HFFc6 (cell line): ENCODE measurements around the gene SSBP4. TPM values are rescaled to one million over a fixed set of nuclear protein-coding genes. Genes with fewer than 3 reads are reported as not detected.
A peak's percentile ranks its signal among the peaks of the same experiment; 100 is the strongest.

Experiments
- DNase-seq: peaks from one replicate; pipeline ENCODE4 v3.0.0-alpha.2; 2018
- H3K27ac Mint-ChIP-seq: 2 replicates; pipeline ENCODE4 v1.8.0; 2020; ENCODE audit warnings: mild to moderate bottlenecking, mixed read lengths
- H3K27me3 Mint-ChIP-seq: 2 replicates; pipeline ENCODE4 v1.8.0; 2021; ENCODE audit warnings: mild to moderate bottlenecking, moderate library complexity, mixed read lengths; ENCODE audit not compliant: insufficient read depth
- H3K36me3 Mint-ChIP-seq: 2 replicates; pipeline ENCODE4 v1.8.0; 2021; ENCODE audit warnings: low read depth, mixed read lengths
- H3K4me1 Mint-ChIP-seq: 2 replicates; pipeline ENCODE4 v1.8.0; 2020; ENCODE audit warnings: low read depth, mixed read lengths
- H3K4me3 Mint-ChIP-seq: 2 replicates; pipeline ENCODE4 v1.8.0; 2020; ENCODE audit warnings: mild to moderate bottlenecking, moderate library complexity, mixed read lengths
- H3K9me3 Mint-ChIP-seq: 2 replicates; pipeline ENCODE4 v1.8.0; 2020; ENCODE audit warnings: mild to moderate bottlenecking, mixed read lengths
- total RNA-seq, 6 experiments: library from RNA; stranded (reverse); fragmentation: NEBNext Ultra II Directional; extraction: Animal tissue kit (Norgen Biotek cat#: 25700); gene quantifications; 2 replicates in 1 of 6; 3 replicates in 5 of 6; pipeline ENCODE4 v1.2.3, GENCODE V29; 2021
- TF ChIP-seq, protein P1 (sequence below): fragments of 200-600 bp; sonication (generic); IDR thresholded peaks from 2 replicates; pipeline ENCODE4 v1.5.0; 2021; ENCODE audit warnings: antibody characterized with exemption, mild to moderate bottlenecking

The SSBP4 gene
- total RNA-seq, 6 experiments from 2014 or later = 76.4 to 84.3 (median 80.4) TPM

- no peak overlapping the region for H3K4me3 Mint-ChIP-seq
Measured at GRCh38 chr19:18390065-18390907, 28.9 kb upstream of the SSBP4 start.

GRCh38 chr19:18391509-18392075 is 27.6 kb upstream of the SSBP4 start:
- no peak overlapping the region for H3K4me3 Mint-ChIP-seq
- TF ChIP-seq, protein P1, sequence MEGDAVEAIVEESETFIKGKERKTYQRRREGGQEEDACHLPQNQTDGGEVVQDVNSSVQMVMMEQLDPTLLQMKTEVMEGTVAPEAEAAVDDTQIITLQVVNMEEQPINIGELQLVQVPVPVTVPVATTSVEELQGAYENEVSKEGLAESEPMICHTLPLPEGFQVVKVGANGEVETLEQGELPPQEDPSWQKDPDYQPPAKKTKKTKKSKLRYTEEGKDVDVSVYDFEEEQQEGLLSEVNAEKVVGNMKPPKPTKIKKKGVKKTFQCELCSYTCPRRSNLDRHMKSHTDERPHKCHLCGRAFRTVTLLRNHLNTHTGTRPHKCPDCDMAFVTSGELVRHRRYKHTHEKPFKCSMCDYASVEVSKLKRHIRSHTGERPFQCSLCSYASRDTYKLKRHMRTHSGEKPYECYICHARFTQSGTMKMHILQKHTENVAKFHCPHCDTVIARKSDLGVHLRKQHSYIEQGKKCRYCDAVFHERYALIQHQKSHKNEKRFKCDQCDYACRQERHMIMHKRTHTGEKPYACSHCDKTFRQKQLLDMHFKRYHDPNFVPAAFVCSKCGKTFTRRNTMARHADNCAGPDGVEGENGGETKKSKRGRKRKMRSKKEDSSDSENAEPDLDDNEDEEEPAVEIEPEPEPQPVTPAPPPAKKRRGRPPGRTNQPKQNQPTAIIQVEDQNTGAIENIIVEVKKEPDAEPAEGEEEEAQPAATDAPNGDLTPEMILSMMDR = no peak

More at GRCh38 chr19:18390065-18390907, 28.9 kb upstream of the SSBP4 start:
- Mint-ChIP-seq H3K9me3 (no peaks in the 10 kb centered on the region), H3K27ac (peak overlapping the region; percentile 52), H3K27me3 (peaks cover 2% of the 10 kb centered on the region; the same call in 1 of the 2 replicates), H3K36me3 (peaks cover 9% of the 10 kb centered on the region; the same call in 1 of the 2 replicates), H3K4me1 (peaks cover 22% of the 10 kb centered on the region)
- TF ChIP-seq, protein P1 = no peak
- no peak for DNase-seq

GRCh38 chr19:18392417-18392816 is 26.8 kb upstream of the SSBP4 start:
- TF ChIP-seq, protein P1 = no peak
- Mint-ChIP-seq H3K36me3 (peaks cover 9% of the 10 kb centered on the region; the same call in 1 of the 2 replicates), H3K9me3 (no peaks in the 10 kb centered on the region), H3K4me1 (peaks cover 8% of the 10 kb centered on the region; the same call in 1 of the 2 replicates), H3K27me3 (peaks cover 2% of the 10 kb centered on the region; the same call in 1 of the 2 replicates), H3K27ac (no peak overlapping the region), H3K4me3 (no peak overlapping the region)
- DNase-seq = no peak

More at GRCh38 chr19:18391509-18392075, 27.6 kb upstream of the SSBP4 start:
- H3K9me3 Mint-ChIP-seq = no peaks in the 10 kb centered on the region
- DNase-seq = no peak
- H3K27me3 Mint-ChIP-seq = peaks cover 2% of the 10 kb centered on the region; the same call in 1 of the 2 replicates
- H3K36me3 Mint-ChIP-seq = peaks cover 9% of the 10 kb centered on the region; the same call in 1 of the 2 replicates
- H3K27ac Mint-ChIP-seq = no peak overlapping the region
- peaks cover 11% of the 10 kb centered on the region; the same call in 1 of the 2 replicates for H3K4me1 Mint-ChIP-seq

GRCh38 chr19:18392926-18393325 is 26.3 kb upstream of the SSBP4 start:
- peaks cover 2% of the 10 kb centered on the region; the same call in 1 of the 2 replicates for H3K27me3 Mint-ChIP-seq
- H3K4me3 Mint-ChIP-seq = no peak overlapping the region
- peaks cover 10% of the 10 kb centered on the region; the same call in 1 of the 2 replicates for H3K4me1 Mint-ChIP-seq
- no peak overlapping the region for H3K27ac Mint-ChIP-seq
- DNase-seq = no peak
- TF ChIP-seq, protein P1 = no peak
- peaks cover 9% of the 10 kb centered on the region; the same call in 1 of the 2 replicates for H3K36me3 Mint-ChIP-seq
- no peaks in the 10 kb centered on the region for H3K9me3 Mint-ChIP-seq

- H3K27me3 Mint-ChIP-seq = peaks cover 2% of the 10 kb centered on the region; the same call in 1 of the 2 replicates
- no peak overlapping the region for H3K27ac Mint-ChIP-seq
- H3K4me3 Mint-ChIP-seq = no peak overlapping the region
- peaks cover 9% of the 10 kb centered on the region; the same call in 1 of the 2 replicates for H3K36me3 Mint-ChIP-seq
- no peak for DNase-seq
- TF ChIP-seq, protein P1 = no peak
- H3K4me1 Mint-ChIP-seq = peaks cover 13% of the 10 kb centered on the region; the same call in 1 of the 2 replicates
- H3K9me3 Mint-ChIP-seq = no peaks in the 10 kb centered on the region
Measured at GRCh38 chr19:18393836-18394235, 25.4 kb upstream of the SSBP4 start.
